Activated CD4-positive, alpha-beta T cell treated with anti-CD3 and anti-CD28 coated beads for 48 hours (primary cell): ENCODE results near the gene TARM1.
"Not testable (repeated sequence)": the region's sequence is repeated elsewhere in the genome, so short reads cannot be mapped to it uniquely, and the experiment has no call there.

Source experiments
- DNase-seq: peaks from one replicate; pipeline ENCODE4 v3.0.0-alpha.2; 2020

The TARM1 gene

GRCh38 chr19:54081032-54081431 is at the start of gene TARM1:
TARM1 (minus strand) TSS chr19:54081365; CDS start chr19:54081340, 25 bp downstream.
- DNase-seq = no peak

- no peak for DNase-seq
These were observed 48.4 kb upstream of the TARM1 start for GRCh38 chr19:54129617-54129996.

GRCh38 chr19:54128796-54129616 is 47.8 kb upstream of the TARM1 start:
- DNase-seq = no peak

DNA sequence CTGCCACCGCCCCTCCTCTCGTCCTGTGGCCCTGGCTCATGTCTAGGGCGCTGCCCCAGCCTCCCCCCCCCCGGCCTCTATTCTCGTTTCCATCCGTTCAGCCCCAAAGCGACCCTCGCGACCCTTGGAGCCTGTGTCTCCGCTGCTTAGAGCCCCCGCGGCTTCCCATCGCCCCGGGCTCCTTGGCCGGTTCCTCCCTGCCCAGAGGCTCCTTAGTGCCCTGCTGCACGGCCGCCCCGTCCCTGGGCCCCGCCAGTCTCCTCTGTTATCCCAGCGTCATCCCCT is 47.2 kb upstream of the TARM1 start:
- no peak for DNase-seq

DNA sequence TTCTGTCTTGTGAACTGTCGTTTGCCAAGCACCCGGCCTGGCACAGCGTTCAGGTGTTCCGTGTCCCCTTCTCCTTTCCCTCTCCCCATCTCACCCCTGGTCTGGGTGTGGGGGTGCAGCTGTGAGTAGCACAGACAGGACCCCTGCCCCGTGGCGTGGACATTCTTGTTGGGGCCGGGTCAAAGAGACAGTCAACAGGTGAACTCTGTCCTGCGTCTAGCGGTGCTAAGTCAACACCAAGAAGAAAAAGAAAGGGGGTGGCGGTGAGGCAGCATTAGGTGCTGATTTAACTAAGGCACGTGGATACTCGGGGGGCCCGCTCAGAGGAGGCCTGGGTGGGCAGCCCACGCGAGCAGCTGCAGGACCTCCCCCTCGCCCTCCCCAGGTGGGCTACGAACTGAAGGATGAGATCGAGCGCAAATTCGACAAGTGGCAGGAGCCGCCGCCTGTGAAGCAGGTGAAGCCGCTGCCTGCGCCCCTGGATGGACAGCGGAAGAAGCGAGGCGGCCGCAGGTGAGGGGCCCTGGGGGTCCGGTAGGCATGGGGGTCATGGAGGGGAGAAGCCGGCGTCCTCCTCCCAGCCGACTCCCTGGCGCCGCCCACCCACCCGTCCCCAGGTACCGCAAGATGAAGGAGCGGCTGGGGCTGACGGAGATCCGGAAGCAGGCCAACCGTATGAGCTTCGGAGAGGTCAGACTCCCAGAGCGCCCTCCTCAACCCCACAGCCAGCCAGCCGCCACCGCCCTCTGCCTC is 46.7 kb upstream of the TARM1 start:
- DNase-seq = no peak

GRCh38 chr19:54125713-54126112 is 44.5 kb upstream of the TARM1 start:
- DNase-seq = no peak

DNA sequence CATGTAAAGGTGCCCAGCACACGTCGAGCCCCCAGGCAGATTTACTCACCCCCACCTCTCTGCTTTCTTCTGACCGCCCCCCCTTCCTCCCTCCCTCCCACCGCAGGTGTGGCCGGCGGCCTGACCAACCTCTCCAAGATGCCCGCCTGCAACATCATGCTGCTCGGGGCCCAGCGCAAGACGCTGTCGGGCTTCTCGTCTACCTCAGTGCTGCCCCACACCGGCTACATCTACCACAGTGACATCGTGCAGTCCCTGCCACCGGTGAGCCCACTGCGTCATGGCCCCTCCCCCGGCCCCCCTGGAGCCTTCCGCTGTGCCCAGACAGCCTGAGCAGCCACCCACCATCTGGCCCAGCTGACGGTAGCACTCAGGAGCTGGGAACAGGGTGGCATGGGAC is 43.2 kb upstream of the TARM1 start:
- no peak for DNase-seq

GRCh38 chr19:54123682-54124081 is 42.5 kb upstream of the TARM1 start:
- DNase-seq = no peak

- DNase-seq = no peak
These were observed 40.1 kb upstream of the TARM1 start for GRCh38 chr19:54121259-54121658.

GRCh38 chr19:54115109-54116063 is 34.2 kb upstream of the TARM1 start, which contains the start of the genes PRPF31 and TFPT:
PRPF31 (plus strand) TSS chr19:54115754; CDS start chr19:54118279, 2,525 bp downstream.
TFPT (minus strand) TSS chr19:54115657; CDS start chr19:54115269, 388 bp downstream.
- peak; percentile 97 for DNase-seq

DNA sequence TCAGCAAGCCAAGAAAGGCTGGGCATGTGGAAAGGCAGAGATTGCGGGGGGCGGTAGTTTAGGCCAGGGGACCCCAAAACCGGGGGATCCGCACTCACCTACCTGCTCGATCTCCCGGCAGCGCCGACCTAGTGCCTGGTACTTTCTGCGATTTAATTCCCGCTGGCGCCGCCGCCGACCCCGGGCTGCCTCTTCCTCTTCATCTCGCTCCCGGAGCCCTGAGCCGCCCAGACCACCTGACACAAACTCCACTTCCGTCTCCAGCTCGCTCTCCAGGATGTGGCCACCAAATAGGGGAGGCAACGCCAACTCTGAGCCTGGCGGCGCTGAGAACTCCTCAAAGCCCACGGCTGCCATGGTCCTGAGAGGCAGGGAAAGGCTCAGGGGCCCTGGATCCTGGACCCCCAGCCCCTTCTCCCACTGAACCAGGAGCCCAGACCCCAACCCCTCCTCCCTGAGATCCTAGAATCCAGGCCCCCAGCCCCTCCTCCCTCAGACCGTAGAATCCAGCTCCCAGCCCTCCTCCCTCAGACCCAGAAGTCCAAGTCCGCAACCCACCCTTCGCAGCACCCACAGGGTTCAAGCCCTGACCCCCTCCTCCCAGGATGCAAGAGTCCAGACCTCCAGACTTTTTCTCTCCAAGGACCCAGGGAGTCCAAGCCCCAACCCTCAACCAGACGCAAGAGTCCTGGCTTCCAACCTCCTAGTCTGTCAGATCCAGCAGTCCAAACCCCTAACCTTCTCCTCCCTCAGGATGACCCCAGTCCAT is 33.4 kb upstream of the TARM1 start:
- DNase-seq = peak; percentile 64

DNA sequence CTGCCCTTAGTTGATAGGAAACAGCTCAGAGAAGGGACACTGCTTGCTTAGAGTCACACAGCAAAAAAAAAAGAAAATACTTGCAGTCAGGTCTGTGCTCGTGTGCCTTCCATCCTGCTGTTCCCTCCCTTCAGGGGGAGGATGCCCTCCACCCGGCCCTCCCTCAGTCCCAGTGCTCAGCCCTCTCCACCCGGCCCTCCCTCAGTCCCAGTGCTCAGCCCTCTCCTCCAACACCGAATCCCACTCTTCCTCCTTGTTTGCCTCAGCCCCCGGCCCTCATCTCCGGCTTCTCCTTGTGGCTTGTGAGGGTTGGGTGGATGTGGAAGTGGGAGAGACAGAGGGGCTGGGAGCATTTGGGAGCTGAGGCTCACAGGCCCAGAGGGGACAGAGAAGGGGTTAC is 28.5 kb upstream of the TARM1 start:
- no peak for DNase-seq

GRCh38 chr19:54108496-54108895 is 27.3 kb upstream of the TARM1 start:
- no peak for DNase-seq

DNA sequence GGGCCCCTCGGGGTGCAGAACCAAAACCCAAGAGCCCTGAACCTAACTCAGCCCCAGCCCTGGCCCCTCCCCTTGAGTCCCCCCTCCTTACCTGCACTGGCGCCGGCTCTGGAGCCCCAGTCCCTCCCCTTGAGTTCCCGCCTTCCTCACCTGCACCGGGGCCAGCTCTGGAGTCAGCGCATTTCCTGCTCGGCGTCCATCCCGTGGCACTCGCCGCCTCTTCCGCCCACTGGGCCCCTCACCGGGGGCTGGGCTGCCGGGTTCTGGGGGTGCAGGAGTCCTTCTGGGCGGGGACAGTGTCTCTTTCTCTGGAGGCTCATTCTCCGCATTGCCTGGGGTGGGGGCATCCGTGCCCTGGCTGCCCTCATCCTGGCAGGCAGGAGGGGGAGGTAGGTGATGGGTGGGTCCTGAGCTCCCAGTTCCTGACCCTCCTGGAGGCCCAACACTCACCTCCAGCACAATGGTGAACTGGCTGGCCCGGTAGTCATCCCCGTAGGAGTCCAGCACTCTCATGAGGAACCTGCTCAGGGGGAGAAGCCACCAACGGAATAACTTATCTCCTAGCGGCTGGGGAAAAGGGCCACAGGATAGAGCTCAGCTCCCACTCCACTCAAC is 26.8 kb upstream of the TARM1 start:
- DNase-seq = no peak

DNA sequence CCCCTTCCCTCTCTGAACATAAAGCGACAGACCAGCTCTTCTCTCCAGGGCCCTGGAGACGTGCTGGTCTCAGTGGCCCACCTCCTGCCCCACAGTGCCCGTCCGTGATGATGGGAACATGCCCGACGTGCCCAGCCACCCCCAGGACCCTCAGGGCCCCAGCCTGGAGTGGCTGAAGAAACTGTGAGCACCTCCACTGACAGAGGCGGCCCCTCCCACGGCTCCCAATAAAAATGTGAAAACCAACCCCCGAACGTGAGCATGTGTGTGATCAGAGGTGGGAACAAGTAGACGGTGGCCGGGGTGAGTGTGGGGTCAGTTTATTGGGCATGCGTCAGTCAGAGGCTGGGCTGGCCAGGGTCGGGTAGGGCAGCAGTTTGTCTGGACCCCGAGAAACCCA is 25.6 kb upstream of the TARM1 start:
- no peak for DNase-seq

DNA sequence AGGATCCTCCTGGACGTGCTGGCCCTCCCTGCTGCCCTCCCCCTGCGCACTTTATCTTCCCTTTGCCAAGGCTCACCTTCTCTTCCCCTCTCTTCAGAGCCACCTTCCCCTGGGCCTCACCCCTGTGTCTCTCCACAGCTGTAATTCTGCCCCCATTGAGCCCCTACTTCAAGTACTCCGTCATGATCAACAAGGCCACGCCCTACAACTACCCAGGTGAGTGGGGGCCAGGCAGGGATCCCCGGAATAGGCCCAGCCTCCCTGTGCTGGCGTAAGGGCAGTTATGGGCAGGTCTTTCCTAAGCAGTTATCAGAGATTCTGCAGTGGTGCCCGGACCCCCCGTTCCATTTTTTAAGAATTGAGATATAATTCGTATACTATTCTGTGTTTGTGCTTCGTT is 24.6 kb upstream of the TARM1 start:
- DNase-seq = no peak

DNA sequence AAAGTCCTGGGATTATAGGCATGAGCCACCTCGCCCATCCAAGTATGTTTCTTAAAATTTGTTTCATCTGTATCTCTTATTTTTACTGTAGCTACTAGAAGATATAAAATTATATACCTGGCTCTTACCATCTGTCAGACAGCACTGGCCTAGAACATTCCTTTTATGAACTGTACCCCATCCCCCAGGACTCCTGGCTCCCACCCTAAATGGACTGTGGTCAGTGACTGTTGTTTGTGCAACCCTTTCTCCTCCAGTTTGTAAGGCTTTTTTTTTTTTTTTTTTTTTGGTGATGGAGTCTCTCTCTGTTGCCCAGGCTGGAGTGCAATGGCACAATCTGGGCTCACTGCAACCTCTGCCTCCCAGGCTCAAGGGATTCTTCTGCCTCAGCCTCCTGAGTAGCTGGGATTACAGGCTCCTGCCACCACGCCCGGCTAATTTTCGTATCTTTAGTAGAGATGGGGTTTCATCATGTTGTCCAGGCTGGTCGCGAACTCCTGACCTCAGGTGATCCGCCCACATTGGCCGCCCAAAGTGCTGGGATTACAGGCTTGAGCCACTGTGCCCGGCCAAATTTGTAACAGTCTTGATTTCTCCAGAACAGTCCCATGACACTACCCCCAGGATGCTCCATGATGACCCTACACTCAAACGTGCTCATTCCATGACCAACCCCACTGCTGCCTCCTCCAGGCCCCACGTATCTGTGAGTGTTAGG is 24.0 kb upstream of the TARM1 start:
- no peak for DNase-seq

DNA sequence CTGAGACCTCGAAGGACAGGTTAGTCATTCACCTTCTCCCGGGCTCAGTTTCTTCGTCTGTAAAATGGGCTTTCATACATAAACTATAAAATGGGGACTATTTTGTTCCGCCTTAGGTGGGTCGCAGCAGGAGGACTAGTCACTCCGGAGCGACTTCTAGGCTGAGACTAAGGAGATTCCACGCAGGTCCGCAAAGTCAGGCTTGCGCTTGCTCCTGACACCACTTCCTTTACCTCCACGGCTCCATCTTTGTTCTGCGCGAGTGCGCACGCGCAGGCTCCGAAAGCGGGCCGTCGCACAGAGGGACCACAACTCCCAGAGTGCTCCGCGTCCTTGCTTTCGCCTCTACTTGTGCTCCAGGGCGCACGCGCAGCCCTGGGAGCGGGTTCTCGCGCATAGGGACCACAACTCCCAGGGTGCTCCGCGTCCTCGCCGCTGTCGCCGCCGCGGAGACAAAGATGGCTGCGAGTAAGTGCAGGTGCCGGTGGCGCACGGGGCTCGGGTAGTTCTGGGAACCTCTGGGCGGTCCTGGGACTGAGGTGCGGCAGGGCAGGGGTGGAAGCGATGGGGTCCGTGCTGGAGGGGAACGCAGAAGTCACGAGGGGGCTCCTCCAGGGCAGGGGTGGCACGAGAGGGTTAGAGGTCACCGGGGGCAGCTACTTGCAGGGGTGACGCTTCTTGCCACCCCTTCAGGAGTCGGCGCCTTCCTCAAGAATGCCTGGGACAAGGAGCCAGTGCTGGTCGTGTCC is 21.4 kb upstream of the TARM1 start, which contains the start of gene NDUFA3:
NDUFA3 (plus strand) TSS at position 435 of the 749 bp plus-strand sequence; CDS start at position 459, 24 bp downstream.
- peak; percentile 98 for DNase-seq

- no peak for DNase-seq
These were observed 19.4 kb upstream of the TARM1 start, which contains the start of gene OSCAR for GRCh38 chr19:54100561-54100960. OSCAR (minus strand) TSS chr19:54100803; CDS start chr19:54100792, 11 bp downstream.

DNA sequence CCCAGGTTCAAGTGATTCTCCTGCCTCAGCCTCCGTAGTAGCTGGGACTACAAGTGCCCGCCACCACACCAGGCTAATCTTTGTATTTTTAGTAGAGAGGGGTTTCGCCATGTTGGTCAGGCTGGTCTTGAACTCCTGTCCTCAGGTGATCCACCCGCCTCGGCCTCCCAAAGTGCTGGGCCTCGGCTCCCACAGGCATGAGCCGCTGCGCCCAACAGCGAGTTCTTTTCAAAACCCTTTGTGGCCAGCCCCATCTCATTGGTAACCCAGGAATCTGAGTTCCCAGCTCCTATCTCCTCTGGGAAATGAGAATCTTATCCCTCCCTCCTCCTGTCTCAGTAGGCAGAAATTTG is 18.7 kb upstream of the TARM1 start:
- not testable (repeated sequence) for DNase-seq
